Measurements from ENCODE around the gene SETBP1.

SETBP1 gene

GRCh38 chr18:44911260-44911659 is 230.6 kb downstream of the SETBP1 start:
- no peak for DNase-seq (ENCODE audit: low read depth)

- no peak for DNase-seq (ENCODE audit: low read depth)
Measured at GRCh38 chr18:44911773-44912172, 231.1 kb downstream of the SETBP1 start.

GRCh38 chr18:44912740-44913478 is 232.2 kb downstream of the SETBP1 start:
- no peak for DNase-seq (ENCODE audit: low read depth)

- DNase-seq (ENCODE audit: low read depth): no peak
Measured at GRCh38 chr18:44914028-44914427, 233.3 kb downstream of the SETBP1 start.

- DNase-seq (ENCODE audit: low read depth): no peak
Measured at GRCh38 chr18:44915213-44915612, 234.5 kb downstream of the SETBP1 start.

GRCh38 chr18:44915661-44916060 is 235.0 kb downstream of the SETBP1 start:
- no peak for DNase-seq (ENCODE audit: low read depth)

GRCh38 chr18:44916429-44917207 is 235.9 kb downstream of the SETBP1 start:
- no peak for DNase-seq (ENCODE audit: low read depth)

GRCh38 chr18:44917216-44918141 is 236.8 kb downstream of the SETBP1 start:
- DNase-seq (ENCODE audit: low read depth): no peak

GRCh38 chr18:44918142-44918476 is 237.4 kb downstream of the SETBP1 start:
- DNase-seq (ENCODE audit: low read depth): no peak

- DNase-seq (ENCODE audit: low read depth): no peak
Measured at GRCh38 chr18:44920441-44920840, 239.8 kb downstream of the SETBP1 start.

GRCh38 chr18:44921974-44922373 is 241.3 kb downstream of the SETBP1 start:
- DNase-seq (ENCODE audit: low read depth): no peak

- DNase-seq (ENCODE audit: low read depth): no peak
Measured at GRCh38 chr18:44922968-44923367, 242.3 kb downstream of the SETBP1 start.

- DNase-seq (ENCODE audit: low read depth): no peak
Measured at GRCh38 chr18:44924785-44925499, 244.3 kb downstream of the SETBP1 start.

- no peak for DNase-seq (ENCODE audit: low read depth)
Measured at GRCh38 chr18:44927127-44927849, 246.6 kb downstream of the SETBP1 start.

- no peak for DNase-seq (ENCODE audit: low read depth)
Measured at GRCh38 chr18:44934901-44935300, 254.2 kb downstream of the SETBP1 start.

- DNase-seq (ENCODE audit: low read depth): no peak
Measured at GRCh38 chr18:44935455-44935854, 254.8 kb downstream of the SETBP1 start.

GRCh38 chr18:44936485-44936884 is 255.8 kb downstream of the SETBP1 start:
- DNase-seq (ENCODE audit: low read depth): no peak

- DNase-seq (ENCODE audit: low read depth): no peak
Measured at GRCh38 chr18:44937960-44938719, 257.5 kb downstream of the SETBP1 start.

GRCh38 chr18:44938720-44939665 is 258.3 kb downstream of the SETBP1 start:
- DNase-seq (ENCODE audit: low read depth): no peak

All from stimulated activated CD8-positive, alpha-beta memory T cell treated with anti-CD3 and anti-CD28 coated beads, Interleukin-4, amount 100 ng/mL, for 24 hours (primary cell).